ENCODE results near the gene MALRD1.

MALRD1 gene

DNA sequence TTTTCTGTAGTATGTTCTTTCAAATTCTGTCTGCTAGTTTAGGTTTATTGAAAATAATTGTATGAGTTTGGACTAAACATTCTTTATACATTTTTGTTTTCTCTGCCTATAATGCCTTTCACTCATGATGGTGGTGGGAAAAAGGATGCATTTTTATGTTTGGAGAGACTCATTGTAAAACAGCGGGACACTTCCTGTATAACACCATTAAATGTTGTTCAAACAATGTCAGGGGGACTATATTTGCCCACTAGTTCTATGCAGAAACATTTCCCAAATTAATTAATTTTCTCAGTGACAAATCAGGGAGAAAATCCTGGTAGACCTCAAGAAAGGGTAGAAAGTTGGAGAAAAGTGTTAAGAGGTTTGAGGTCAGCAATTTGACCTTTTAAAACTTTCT is 207.7 kb downstream of the MALRD1 start:
- Histone ChIP-seq H3K4me3 (ENCODE audit: low read length) (no peak overlapping the region), H3K9me3 (ENCODE audit: insufficient read depth, low read length) (no peaks in the 10 kb centered on the region), H3K4me1 (ENCODE audit: low read length) (no peaks in the 10 kb centered on the region), H3K4me2 (ENCODE audit: low read length) (no peak overlapping the region), H4K20me1 (ENCODE audit: insufficient read depth, low read length) (no peaks in the 10 kb centered on the region), H3K27me3 (ENCODE audit: low read depth, low read length) (no peaks in the 10 kb centered on the region), H2AFZ (ENCODE audit: low read depth, low read length) (no peak overlapping the region), H3K36me3 (replicated peaks; ENCODE audit: low read depth, low read length) (no peaks in the 10 kb centered on the region), H3K27ac (ENCODE audit: low read length) (no peak overlapping the region), H3K9ac (ENCODE audit: low read length) (no peak overlapping the region), H3K79me2 (ENCODE audit: low read length) (no peaks in the 10 kb centered on the region)
- TF ChIP-seq, protein P1, sequence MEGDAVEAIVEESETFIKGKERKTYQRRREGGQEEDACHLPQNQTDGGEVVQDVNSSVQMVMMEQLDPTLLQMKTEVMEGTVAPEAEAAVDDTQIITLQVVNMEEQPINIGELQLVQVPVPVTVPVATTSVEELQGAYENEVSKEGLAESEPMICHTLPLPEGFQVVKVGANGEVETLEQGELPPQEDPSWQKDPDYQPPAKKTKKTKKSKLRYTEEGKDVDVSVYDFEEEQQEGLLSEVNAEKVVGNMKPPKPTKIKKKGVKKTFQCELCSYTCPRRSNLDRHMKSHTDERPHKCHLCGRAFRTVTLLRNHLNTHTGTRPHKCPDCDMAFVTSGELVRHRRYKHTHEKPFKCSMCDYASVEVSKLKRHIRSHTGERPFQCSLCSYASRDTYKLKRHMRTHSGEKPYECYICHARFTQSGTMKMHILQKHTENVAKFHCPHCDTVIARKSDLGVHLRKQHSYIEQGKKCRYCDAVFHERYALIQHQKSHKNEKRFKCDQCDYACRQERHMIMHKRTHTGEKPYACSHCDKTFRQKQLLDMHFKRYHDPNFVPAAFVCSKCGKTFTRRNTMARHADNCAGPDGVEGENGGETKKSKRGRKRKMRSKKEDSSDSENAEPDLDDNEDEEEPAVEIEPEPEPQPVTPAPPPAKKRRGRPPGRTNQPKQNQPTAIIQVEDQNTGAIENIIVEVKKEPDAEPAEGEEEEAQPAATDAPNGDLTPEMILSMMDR (IDR thresholded peaks at IDR 0.05; ENCODE audit: low read depth, low read length) = no peak
- TF ChIP-seq EZH2phosphoT487 (IDR thresholded peaks at IDR 0.05; ENCODE audit: low read depth) = no peak

DNA sequence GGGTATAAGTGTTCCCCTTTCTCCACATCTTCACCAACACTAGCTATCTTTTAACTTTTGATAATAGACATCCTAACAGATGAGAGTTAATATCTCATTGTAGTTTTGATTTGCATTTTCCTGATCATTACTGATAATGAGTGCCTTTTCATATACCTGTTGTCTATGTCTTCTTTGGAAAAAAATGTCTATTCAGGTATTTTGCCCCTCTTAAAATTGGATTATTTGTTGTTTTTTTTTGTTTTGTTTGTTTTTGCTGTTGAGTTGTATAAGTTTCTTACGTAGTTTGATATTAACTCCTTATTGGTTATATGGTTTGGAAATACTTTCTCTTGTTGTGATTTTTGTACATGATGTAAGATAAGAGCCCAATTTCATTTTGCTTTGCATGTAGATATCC is 214.7 kb downstream of the MALRD1 start:
- Histone ChIP-seq H3K27ac (ENCODE audit: low read length) (no peak overlapping the region), H3K4me2 (ENCODE audit: low read length) (no peak overlapping the region), H2AFZ (ENCODE audit: low read depth, low read length) (no peak overlapping the region), H3K27me3 (ENCODE audit: low read depth, low read length) (no peaks in the 10 kb centered on the region), H3K4me3 (ENCODE audit: low read length) (no peak overlapping the region), H4K20me1 (ENCODE audit: insufficient read depth, low read length) (no peaks in the 10 kb centered on the region), H3K4me1 (ENCODE audit: low read length) (no peaks in the 10 kb centered on the region; the same call in 1 of the 2 replicates), H3K9me3 (ENCODE audit: insufficient read depth, low read length) (no peaks in the 10 kb centered on the region), H3K9ac (ENCODE audit: low read length) (no peak overlapping the region), H3K36me3 (replicated peaks; ENCODE audit: low read depth, low read length) (no peaks in the 10 kb centered on the region), H3K79me2 (ENCODE audit: low read length) (no peaks in the 10 kb centered on the region)
- no peak for TF ChIP-seq EZH2phosphoT487 (IDR thresholded peaks at IDR 0.05; ENCODE audit: low read depth)
- TF ChIP-seq, protein P1 (IDR thresholded peaks at IDR 0.05; ENCODE audit: low read depth, low read length) = no peak

DNA sequence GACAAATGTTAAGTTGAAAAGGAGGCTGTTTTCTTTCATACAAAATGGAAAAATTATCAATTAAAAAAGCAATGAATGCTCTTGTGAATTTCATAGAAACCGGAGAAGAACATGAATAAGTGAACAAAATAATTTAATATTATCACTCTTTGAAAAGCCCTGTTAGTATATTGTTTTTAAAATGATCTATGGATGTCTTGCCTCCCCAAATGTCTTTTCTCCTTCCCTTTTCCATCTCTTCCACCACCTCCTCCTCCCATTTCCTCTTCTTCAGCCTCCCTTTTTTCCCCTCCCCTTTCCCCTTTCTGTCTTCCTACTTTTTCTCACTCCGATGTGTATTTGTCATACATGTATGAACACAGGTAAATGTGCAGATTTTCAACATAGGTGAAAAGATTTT is 234.7 kb downstream of the MALRD1 start:
- TF ChIP-seq, protein P1 (IDR thresholded peaks at IDR 0.05; ENCODE audit: low read depth, low read length) = no peak
- TF ChIP-seq EZH2phosphoT487 (IDR thresholded peaks at IDR 0.05; ENCODE audit: low read depth) = no peak
- no peaks in the 10 kb centered on the region for H3K79me2 ChIP-seq (ENCODE audit: low read length)
- H3K27ac ChIP-seq (ENCODE audit: low read length) = no peak overlapping the region

DNA sequence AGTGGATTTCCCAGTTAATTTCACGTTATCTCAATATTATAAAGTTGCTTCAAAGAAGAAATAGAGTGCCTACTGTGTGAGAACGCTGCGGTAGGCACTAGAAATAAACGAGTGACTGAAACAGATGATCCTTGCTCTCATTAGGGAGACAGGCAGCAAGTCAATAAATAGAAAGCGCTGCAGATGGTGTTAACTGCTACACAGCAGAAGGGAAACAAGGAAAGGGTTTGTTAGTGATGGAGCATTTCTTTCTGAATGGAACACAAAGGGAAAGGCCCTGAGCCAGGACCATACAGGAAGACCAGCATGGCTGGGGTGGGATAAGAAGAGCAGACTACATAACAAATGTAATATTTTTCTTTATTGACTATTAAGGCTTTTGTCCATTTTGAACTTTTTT is 235.2 kb downstream of the MALRD1 start:
- TF ChIP-seq, protein P1 (IDR thresholded peaks at IDR 0.05; ENCODE audit: low read depth, low read length) = no peak
- no peak for TF ChIP-seq EZH2phosphoT487 (IDR thresholded peaks at IDR 0.05; ENCODE audit: low read depth)
- H3K27me3 ChIP-seq (ENCODE audit: low read depth, low read length) = no peaks in the 10 kb centered on the region
- no peaks in the 10 kb centered on the region for H4K20me1 ChIP-seq (ENCODE audit: insufficient read depth, low read length)

More for the DNA sequence above, 234.7 kb downstream of the MALRD1 start:
- H3K27me3 ChIP-seq (ENCODE audit: low read depth, low read length) = no peaks in the 10 kb centered on the region
- no peak overlapping the region for H3K9ac ChIP-seq (ENCODE audit: low read length)
- no peak overlapping the region for H3K4me2 ChIP-seq (ENCODE audit: low read length)
- H3K4me1 ChIP-seq (ENCODE audit: low read length) = no peaks in the 10 kb centered on the region
- no peaks in the 10 kb centered on the region for H3K9me3 ChIP-seq (ENCODE audit: insufficient read depth, low read length)
- H4K20me1 ChIP-seq (ENCODE audit: insufficient read depth, low read length) = no peaks in the 10 kb centered on the region
- no peak overlapping the region for H2AFZ ChIP-seq (ENCODE audit: low read depth, low read length)
- no peak overlapping the region for H3K4me3 ChIP-seq (ENCODE audit: low read length)
- H3K36me3 ChIP-seq (replicated peaks; ENCODE audit: low read depth, low read length) = no peaks in the 10 kb centered on the region

More for the DNA sequence above, 235.2 kb downstream of the MALRD1 start:
- H3K4me3 ChIP-seq (ENCODE audit: low read length) = no peak overlapping the region
- H2AFZ ChIP-seq (ENCODE audit: low read depth, low read length) = no peak overlapping the region
- H3K27ac ChIP-seq (ENCODE audit: low read length) = no peak overlapping the region
- no peaks in the 10 kb centered on the region for H3K79me2 ChIP-seq (ENCODE audit: low read length)
- no peak overlapping the region for H3K9ac ChIP-seq (ENCODE audit: low read length)
- H3K4me1 ChIP-seq (ENCODE audit: low read length) = no peaks in the 10 kb centered on the region
- no peaks in the 10 kb centered on the region for H3K36me3 ChIP-seq (replicated peaks; ENCODE audit: low read depth, low read length)
- H3K9me3 ChIP-seq (ENCODE audit: insufficient read depth, low read length) = no peaks in the 10 kb centered on the region
- no peak overlapping the region for H3K4me2 ChIP-seq (ENCODE audit: low read length)

Data from OCI-LY3 (cell line).